PC-9 (cell line): ENCODE results near the gene STX5. TPM values are rescaled to one million over a fixed set of nuclear protein-coding genes. Genes with fewer than 3 reads are reported as not detected.
A peak's percentile ranks its signal among the peaks of the same experiment; 100 is the strongest.
"Not testable (repeated sequence)": the region's sequence is repeated elsewhere in the genome, so short reads cannot be mapped to it uniquely, and the experiment has no call there.

Experiments
- BruUV-seq: library from RNA; stranded (reverse); fragments of 400-500 nt; replicated peaks from 2 replicates; lab custom pipeline; 2021; lab: Mats Ljungman, UMichigan
- CTCF ChIA-PET: fragments of 300-600 bp; sonication (Branson Sonifier 250); formaldehyde crosslinking; loops from one replicate; lab custom pipeline; 2022; ENCODE audit warnings: antibody characterized with exemption; lab: Charles Lee
- POLR2A ChIA-PET: fragments of 300-600 bp; sonication (Branson Sonifier 250); formaldehyde crosslinking; loops from one replicate; lab custom pipeline; 2022; ENCODE audit warnings: antibody characterized with exemption; ENCODE audit not compliant: unreplicated experiment; lab: Charles Lee
- DNase-seq, 2 experiments: peaks; one replicate each; pipeline versions ENCODE4 v3.0.0 to v3.0.0-alpha.2; 2015 to 2022; ENCODE audit warnings: mixed read lengths in 1 of 2
- H2AFZ ChIP-seq: fragments of 200-600 bp; sonication (generic); 2 replicates; pipeline ENCODE4 v1.8.1; 2017; ENCODE audit warnings: antibody characterized with exemption
- H3F3A ChIP-seq: fragments of 200-600 bp; sonication (generic); 2 replicates; pipeline ENCODE4 v1.8.1; 2017; ENCODE audit warnings: antibody characterized with exemption, mild to moderate bottlenecking, low read depth; ENCODE audit not compliant: insufficient read depth
- H3K27ac ChIP-seq: fragments of 200-600 bp; sonication (generic); 2 replicates; pipeline ENCODE4 v1.6.1; 2016; ENCODE audit warnings: mixed run types
- H3K27me3 ChIP-seq: fragments of 200-600 bp; sonication (generic); 2 replicates; pipeline ENCODE4 v1.6.1; 2016; ENCODE audit warnings: low read depth, mixed run types; ENCODE audit not compliant: insufficient read depth
- H3K36me3 ChIP-seq: fragments of 200-600 bp; sonication (generic); 2 replicates; pipeline ENCODE4 v1.6.1; 2016; ENCODE audit warnings: low read depth, mixed run types
- H3K4me1 ChIP-seq: fragments of 200-600 bp; sonication (generic); replicated peaks from 2 replicates; pipeline ENCODE4 v1.6.1; 2016; ENCODE audit warnings: mixed run types; ENCODE audit not compliant: insufficient read depth
- H3K4me2 ChIP-seq: fragments of 200-600 bp; sonication (generic); 2 replicates; pipeline ENCODE4 v1.6.1; 2017; ENCODE audit warnings: mixed run types
- H3K4me3 ChIP-seq: fragments of 200-600 bp; sonication (generic); 2 replicates; pipeline ENCODE4 v1.6.1; 2016; ENCODE audit warnings: mixed run types
- H3K79me2 ChIP-seq: fragments of 200-600 bp; sonication (generic); 2 replicates; pipeline ENCODE4 v1.6.1; 2017; ENCODE audit warnings: low read depth, mixed run types
- H3K9me2 ChIP-seq: fragments of 200-600 bp; sonication (generic); 2 replicates; pipeline ENCODE4 v1.8.1; 2017; ENCODE audit warnings: mild to moderate bottlenecking; ENCODE audit not compliant: insufficient read depth
- H3K9me3 ChIP-seq: fragments of 200-600 bp; sonication (generic); 2 replicates; pipeline ENCODE4 v1.8.1; 2016; ENCODE audit warnings: low read depth; ENCODE audit not compliant: insufficient read depth
- H4K20me1 ChIP-seq: fragments of 200-600 bp; sonication (generic); 2 replicates; pipeline ENCODE4 v1.8.1; 2017; ENCODE audit not compliant: insufficient read depth
- EZH2 ChIP-seq: fragments of 200-600 bp; sonication (generic); IDR thresholded peaks from 2 replicates; pipeline ENCODE4 v1.8.0; 2017; ENCODE audit warnings: antibody characterized with exemption, low read depth
- intact Hi-C: fragments of 100-400 bp; cut with micrococcal nuclease; formaldehyde crosslinking; loops from one replicate; pipeline ENCODE4 v1.10.0; 2022; ENCODE audit not compliant: unreplicated experiment
- total RNA-seq: library from RNA; stranded (reverse); gene quantifications from 2 replicates; pipeline ENCODE4 v1.2.3, GENCODE V29; 2021
- TF ChIP-seq, protein P1 (sequence below): fragments of 200-600 bp; sonication (generic); conservative IDR thresholded peaks from 2 replicates; pipeline ENCODE4 v1.6.1; 2017; ENCODE audit warnings: mixed run types, antibody characterized with exemption, mild to moderate bottlenecking, moderate library complexity

Gene STX5
- total RNA-seq, 1 experiment from 2014 or later = 65.8 TPM

GRCh38 chr11:62844154-62844553, 12.3 kb upstream of the STX5 start:
- no TSS peak for BruUV-seq
- Histone ChIP-seq H3K79me2 (peaks cover 2% of the 10 kb centered on the region), H2AFZ (no peak overlapping the region), H3K4me1 (peaks cover 8% of the 10 kb centered on the region), H3K4me3 (no peak overlapping the region), H3K9me3 (no peaks in the 10 kb centered on the region), H4K20me1 (no peaks in the 10 kb centered on the region), H3K4me2 (no peak overlapping the region), H3K9me2 (no peaks in the 10 kb centered on the region), H3K36me3 (no peaks in the 10 kb centered on the region), H3K27me3 (no peaks in the 10 kb centered on the region), H3F3A (peaks cover 38% of the 10 kb centered on the region), H3K27ac (no peak overlapping the region)
- TF ChIP-seq, protein P1, sequence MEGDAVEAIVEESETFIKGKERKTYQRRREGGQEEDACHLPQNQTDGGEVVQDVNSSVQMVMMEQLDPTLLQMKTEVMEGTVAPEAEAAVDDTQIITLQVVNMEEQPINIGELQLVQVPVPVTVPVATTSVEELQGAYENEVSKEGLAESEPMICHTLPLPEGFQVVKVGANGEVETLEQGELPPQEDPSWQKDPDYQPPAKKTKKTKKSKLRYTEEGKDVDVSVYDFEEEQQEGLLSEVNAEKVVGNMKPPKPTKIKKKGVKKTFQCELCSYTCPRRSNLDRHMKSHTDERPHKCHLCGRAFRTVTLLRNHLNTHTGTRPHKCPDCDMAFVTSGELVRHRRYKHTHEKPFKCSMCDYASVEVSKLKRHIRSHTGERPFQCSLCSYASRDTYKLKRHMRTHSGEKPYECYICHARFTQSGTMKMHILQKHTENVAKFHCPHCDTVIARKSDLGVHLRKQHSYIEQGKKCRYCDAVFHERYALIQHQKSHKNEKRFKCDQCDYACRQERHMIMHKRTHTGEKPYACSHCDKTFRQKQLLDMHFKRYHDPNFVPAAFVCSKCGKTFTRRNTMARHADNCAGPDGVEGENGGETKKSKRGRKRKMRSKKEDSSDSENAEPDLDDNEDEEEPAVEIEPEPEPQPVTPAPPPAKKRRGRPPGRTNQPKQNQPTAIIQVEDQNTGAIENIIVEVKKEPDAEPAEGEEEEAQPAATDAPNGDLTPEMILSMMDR = no peak
- TF ChIP-seq EZH2 = no peak
- POLR2A ChIA-PET = no interaction called here
- no peak for DNase-seq
- intact Hi-C loops = loop anchor here (5.0 kb wide), 2 partner anchors 137 to 292 kb away; partner anchors contain the start of genes BSCL2 and GNG3
- CTCF ChIA-PET = no interaction called here

GRCh38 chr11:62843466-62843865, 11.6 kb upstream of the STX5 start:
- no peaks in the 10 kb centered on the region for H3K27me3 ChIP-seq
- TF ChIP-seq EZH2 = no peak
- TF ChIP-seq, protein P1 = no peak
- H3K4me3 ChIP-seq = no peak overlapping the region
- peak in 1 of 2 experiments; percentile 26 for DNase-seq
- intact Hi-C loops = loop anchor here (5.0 kb wide), 2 partner anchors 136 to 291 kb away; partner anchors contain the start of genes BSCL2 and GNG3
- H4K20me1 ChIP-seq = no peaks in the 10 kb centered on the region
- peaks cover 39% of the 10 kb centered on the region for H3F3A ChIP-seq
- peaks cover 9% of the 10 kb centered on the region for H3K79me2 ChIP-seq
- CTCF ChIA-PET = no interaction called here
- H3K36me3 ChIP-seq = no peaks in the 10 kb centered on the region
- no peak overlapping the region for H3K27ac ChIP-seq
- no peak overlapping the region for H2AFZ ChIP-seq
- POLR2A ChIA-PET = no interaction called here
- no TSS peak for BruUV-seq
- no peaks in the 10 kb centered on the region for H3K9me2 ChIP-seq
- no peaks in the 10 kb centered on the region for H3K9me3 ChIP-seq
- peaks cover 8% of the 10 kb centered on the region for H3K4me1 ChIP-seq
- H3K4me2 ChIP-seq = no peak overlapping the region

GRCh38 chr11:62842891-62843290, 11.0 kb upstream of the STX5 start:
- Histone ChIP-seq H3F3A (peaks cover 34% of the 10 kb centered on the region), H3K79me2 (peaks cover 15% of the 10 kb centered on the region), H3K4me2 (peak overlapping the region; percentile 88), H3K4me1 (peaks cover 14% of the 10 kb centered on the region), H3K4me3 (peak overlapping the region; percentile 59; the same call in 1 of the 2 replicates)
- H3K36me3 ChIP-seq, H3K9me3 ChIP-seq, H3K27ac ChIP-seq, H2AFZ ChIP-seq, H4K20me1 ChIP-seq, H3K9me2 ChIP-seq, BruUV-seq, DNase-seq, H3K27me3 ChIP-seq: not testable (repeated sequence)
- POLR2A ChIA-PET = interaction anchor here (0.7 to 0.8 kb wide), 2 partner anchors 8 to 996 kb away, joined by 4 to 5 read pairs; no protein-coding TSS in a partner anchor
- CTCF ChIA-PET = interaction anchor here (0.9 kb wide), 1 partner anchor 11 kb away, joined by 3 read pairs; no protein-coding TSS in a partner anchor
- intact Hi-C loops = loop anchor here (1.0 to 5.0 kb wide), 3 partner anchors 9 to 291 kb away; partner anchors contain the start of genes BSCL2 and GNG3
